ENCODE measurements around the gene GDI1.

DNA sequence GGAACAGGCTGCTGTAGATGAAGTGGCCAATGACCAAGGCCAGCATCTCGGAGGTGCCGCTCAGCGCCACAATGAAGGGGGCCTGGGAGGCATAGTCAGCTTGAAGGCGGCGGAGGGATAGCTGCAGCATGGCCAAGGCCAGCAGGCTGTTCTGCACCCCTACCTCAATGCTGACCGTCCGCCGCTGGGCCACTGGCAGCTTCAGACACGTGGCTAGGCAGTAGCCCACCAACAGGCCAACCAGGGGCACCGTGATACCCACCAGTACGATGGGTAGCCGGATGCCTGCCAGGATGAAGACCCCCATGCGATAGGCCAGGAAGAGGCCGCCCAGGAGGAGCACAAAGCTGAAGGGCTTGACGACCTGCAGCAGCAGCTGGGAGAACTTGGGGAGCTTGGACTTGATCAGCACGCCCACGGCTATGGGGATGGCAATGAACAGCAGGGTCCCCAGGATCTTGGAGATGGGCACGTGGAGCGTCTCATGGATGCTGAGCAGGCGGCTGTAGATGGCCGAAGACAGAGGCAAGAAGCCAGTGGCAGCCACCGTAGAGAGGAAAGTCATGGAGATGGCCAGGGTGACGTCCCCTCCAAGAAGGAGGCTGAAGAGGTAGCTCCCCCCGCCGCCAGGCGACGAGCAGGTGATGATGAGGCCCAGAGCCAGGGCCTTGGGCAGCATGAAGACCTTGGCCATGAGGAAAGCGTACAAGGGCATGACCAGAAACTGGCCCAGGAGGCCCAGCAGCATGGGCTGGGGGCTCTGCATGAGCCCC, 50.8 kb downstream of the GDI1 start:
- TF ChIP-seq CTCF (IDR thresholded peaks at IDR 0.05; ENCODE audit: low read depth, low read length) (no peak), MYC (IDR thresholded peaks at IDR 0.05; ENCODE audit: low read depth, low read length) (no peak), MAX (IDR thresholded peaks at IDR 0.05; ENCODE audit: low read depth, low read length) (no peak), POLR2A (IDR thresholded peaks at IDR 0.05; ENCODE audit: extremely low read depth, insufficient read length) (no peak)

All from NB4 (cell line).